ENCODE data around the gene SCP2. TPM values are rescaled to one million over a fixed set of nuclear protein-coding genes. Genes with fewer than 3 reads are reported as not detected.

SCP2 gene
- total and polyA plus RNA-seq, 2 of the 4 experiments (the other 2 are of a cell fraction) = 70.4 to 83.1 TPM

GRCh38 chr1:52994656-52995055 is 67.6 kb downstream of the SCP2 start:
- H4K20me1 ChIP-seq (ENCODE audit: insufficient read depth, low read length) = no peaks in the 10 kb centered on the region
- no peak overlapping the region for H2BK5ac ChIP-seq (ENCODE audit: low read depth, low read length, poor library complexity, severe bottlenecking)
- no peak overlapping the region; the same call in 1 of the 2 replicates for H3K4ac ChIP-seq (ENCODE audit: low read depth, low read length)
- H3K27me3 ChIP-seq (ENCODE audit: control insufficient read depth, insufficient read depth, low read length) = no peaks in the 10 kb centered on the region
- H3K56ac ChIP-seq (ENCODE audit: extremely low read depth, insufficient read depth, low read length) = no peak overlapping the region
- ATAC-seq (ENCODE audit: low read depth) = no peak
- no peak overlapping the region for H3K18ac ChIP-seq (ENCODE audit: low read depth, low read length)
- H3K9me1 ChIP-seq (ENCODE audit: insufficient read depth, low read length) = peaks cover 10% of the 10 kb centered on the region; the same call in 1 of the 2 replicates
- in situ Hi-C loops (cut with MboI; ENCODE audit: low sequenced_read_pairs) = no loop called here
- dilution Hi-C loops (cut with HindIII; ENCODE audit: low sequenced_read_pairs, unreplicated experiment) = no loop called here
- H2BK15ac ChIP-seq (ENCODE audit: low read depth, low read length) = no peak overlapping the region
- no peak overlapping the region for H3K9ac ChIP-seq (ENCODE audit: low read depth, low read length)
- no peak overlapping the region for H4K8ac ChIP-seq (ENCODE audit: low read depth in 2 of 2, low read length in 2 of 2)
- TF ChIP-seq CHD1 (IDR thresholded peaks at IDR 0.05; ENCODE audit: low read depth, low read length) = no peak
- no peak for TF ChIP-seq NFE2L2 (IDR thresholded peaks at IDR 0.05; ENCODE audit: low read depth, low read length)
- TF ChIP-seq RFX5 (IDR thresholded peaks at IDR 0.05; ENCODE audit: low read depth, low read length) = no peak
- no peak for TF ChIP-seq MAZ (IDR thresholded peaks at IDR 0.05; ENCODE audit: borderline replicate concordance, low read depth, low read length)
- no peak for TF ChIP-seq MXI1 (IDR thresholded peaks at IDR 0.05; ENCODE audit: borderline replicate concordance, low read depth, low read length)
- TF ChIP-seq ELK1 (IDR thresholded peaks at IDR 0.05; ENCODE audit: borderline replicate concordance, low read depth, low read length) = no peak
- no peak for TF ChIP-seq SMC3 (IDR thresholded peaks at IDR 0.05; ENCODE audit: low read depth, low read length)
- TF ChIP-seq FOS (IDR thresholded peaks at IDR 0.05; ENCODE audit: low read depth, low read length) = no peak
- no peak for TF ChIP-seq POLR2A (IDR thresholded peaks at IDR 0.05; ENCODE audit: low read depth, low read length)
- TF ChIP-seq RCOR1 (IDR thresholded peaks at IDR 0.05; ENCODE audit: insufficient replicate concordance, low read length) = no peak
- no peak for TF ChIP-seq MAFK (IDR thresholded peaks at IDR 0.05; ENCODE audit: low read depth, low read length)
- no peaks in the 10 kb centered on the region for H3K79me1 ChIP-seq (ENCODE audit: low read depth in 1 of 2, low read length in 2 of 2)
- H2BK120ac ChIP-seq (ENCODE audit: low read depth, low read length) = no peak overlapping the region
- intact Hi-C loops (cut with micrococcal nuclease) = no loop called here
- peaks cover 8% of the 10 kb centered on the region; the same call in 1 of the 2 replicates for H3K36me3 ChIP-seq (ENCODE audit: control insufficient read depth, insufficient read depth, low read length)
- H3K9me3 ChIP-seq (ENCODE audit: control insufficient read depth, insufficient read depth, low read length) = no peaks in the 10 kb centered on the region
- no peak overlapping the region for H2AK9ac ChIP-seq (replicated peaks; ENCODE audit: low read depth, low read length, poor library complexity)
- BruUV-seq (replicated peaks) = no TSS peak
- H3K4me1 ChIP-seq (ENCODE audit: control insufficient read depth, insufficient read depth, low read length) = peaks cover 2% of the 10 kb centered on the region; the same call in 1 of the 2 replicates
- POLR2A ChIA-PET (ENCODE audit: unreplicated experiment) = no interaction called here
- H3K4me3 ChIP-seq (ENCODE audit: insufficient read depth, low read depth, low read length) = no peak overlapping the region
- WGBS, 2 experiments (ENCODE audit: extremely low coverage in 2 of 2, insufficient read length in 1 of 2) = 95% methylated on average over 4 of the region's 6 CpGs; no CpG with 5 or more reads in 1 of the 2 experiments
- CTCF ChIA-PET = no interaction called here
- H3K23ac ChIP-seq (ENCODE audit: low read depth, low read length) = no peak overlapping the region
- no peak overlapping the region for H4K91ac ChIP-seq (ENCODE audit: insufficient read depth, low read depth, low read length)
- H2AFZ ChIP-seq (replicated peaks; ENCODE audit: low read length, poor library complexity) = no peak overlapping the region
- no peak overlapping the region for H3K27ac ChIP-seq (ENCODE audit: insufficient read depth, low read length)
- no peak overlapping the region for H4K5ac ChIP-seq (ENCODE audit: low read depth, low read length)
- H3K14ac ChIP-seq (replicated peaks; ENCODE audit: low read depth, low read length) = no peak overlapping the region
- H2BK20ac ChIP-seq (ENCODE audit: low read depth, low read length) = no peak overlapping the region
- 0 out of 2 replicates have a peak overlapping the region, but pooled peaks have one; percentile 24 for H2AK5ac ChIP-seq (ENCODE audit: low read depth, low read length)
- H3K4me2 ChIP-seq (ENCODE audit: low read depth, low read length) = no peak overlapping the region
- DNase-seq = no peak
